NCI-H2029 treated with DMSO at 0.1 percent for 48 hours (cell line): ENCODE results near the gene SLC6A4.

ENCODE experiments used
- DNase-seq: peaks from one replicate; lab custom pipeline; 2025; lab: John Stamatoyannopoulos, UW

SLC6A4 gene

GRCh38 chr17:30235386-30236296, at the start of gene SLC6A4:
SLC6A4 (minus strand) TSS chr17:30235697; CDS start chr17:30221958, 13,739 bp downstream.
- no peak for DNase-seq

- DNase-seq = no peak
These were observed 43.7 kb upstream of the SLC6A4 start for GRCh38 chr17:30279156-30279555.

GRCh38 chr17:30278032-30278431, 42.5 kb upstream of the SLC6A4 start:
- DNase-seq = no peak

- DNase-seq = no peak
These were observed 40.4 kb upstream of the SLC6A4 start for GRCh38 chr17:30275911-30276310.

- no peak for DNase-seq
These were observed 39.4 kb upstream of the SLC6A4 start for GRCh38 chr17:30274887-30275286.

- DNase-seq = no peak
These were observed 37.9 kb upstream of the SLC6A4 start for GRCh38 chr17:30273373-30273772.

GRCh38 chr17:30271102-30271501, 35.6 kb upstream of the SLC6A4 start:
- DNase-seq = no peak

GRCh38 chr17:30267625-30268024, 32.1 kb upstream of the SLC6A4 start:
- no peak for DNase-seq

GRCh38 chr17:30263552-30264333, 28.2 kb upstream of the SLC6A4 start:
- no peak for DNase-seq

GRCh38 chr17:30256756-30257506, 21.4 kb upstream of the SLC6A4 start:
- DNase-seq = no peak

- no peak for DNase-seq
These were observed 18.7 kb upstream of the SLC6A4 start for GRCh38 chr17:30254150-30254549.

- no peak for DNase-seq
These were observed 17.8 kb upstream of the SLC6A4 start for GRCh38 chr17:30253312-30253711.

- no peak for DNase-seq
These were observed 16.4 kb upstream of the SLC6A4 start for GRCh38 chr17:30251931-30252330.

- DNase-seq = no peak
These were observed 14.0 kb upstream of the SLC6A4 start for GRCh38 chr17:30249460-30249859.

GRCh38 chr17:30248786-30249185, 13.3 kb upstream of the SLC6A4 start:
- no peak for DNase-seq

- no peak for DNase-seq
These were observed 11.0 kb upstream of the SLC6A4 start for GRCh38 chr17:30246460-30246859.

- no peak for DNase-seq
These were observed 9.4 kb upstream of the SLC6A4 start for GRCh38 chr17:30244853-30245385.

GRCh38 chr17:30243568-30243967, 8.1 kb upstream of the SLC6A4 start:
- no peak for DNase-seq

- DNase-seq = no peak
These were observed 7.5 kb upstream of the SLC6A4 start for GRCh38 chr17:30243002-30243401.

GRCh38 chr17:30241051-30241450, 5.6 kb upstream of the SLC6A4 start:
- no peak for DNase-seq

GRCh38 chr17:30240177-30240576, 4.7 kb upstream of the SLC6A4 start:
- DNase-seq = no peak

GRCh38 chr17:30239089-30239462, 3.6 kb upstream of the SLC6A4 start:
- DNase-seq = no peak
